OCI-LY1 (cell line): Measurements from ENCODE around the gene HYI.

Experiments used
- H2AFZ ChIP-seq: fragments of 200-600 bp; sonication (generic), shearing (Covaris generic); 2 replicates; pipeline ENCODE4 v1.6.0; 2014; ENCODE audit warnings: antibody characterized with exemption, mild to moderate bottlenecking, low read length
- H3F3A ChIP-seq: fragments of 200-600 bp; sonication (generic), shearing (Covaris generic); 2 replicates; pipeline ENCODE4 v1.6.0; 2014; ENCODE audit warnings: mild to moderate bottlenecking, antibody characterized with exemption, low read length, moderate library complexity; ENCODE audit not compliant: insufficient read depth
- H3K27ac ChIP-seq: fragments of 200-600 bp; sonication (generic); 2 replicates; pipeline ENCODE4 v1.5.1; 2014; ENCODE audit warnings: low read length, mixed run types, mild to moderate bottlenecking, low read depth; ENCODE audit not compliant: poor library complexity, severe bottlenecking
- H3K27me3 ChIP-seq: fragments of 200-600 bp; sonication (generic); 2 replicates; pipeline ENCODE4 v1.6.0; 2014; ENCODE audit warnings: antibody characterized with exemption, mild to moderate bottlenecking, low read length, moderate library complexity; ENCODE audit not compliant: insufficient read depth
- H3K36me3 ChIP-seq: fragments of 200-600 bp; sonication (generic); 2 replicates; pipeline ENCODE4 v1.6.1; 2014; ENCODE audit warnings: mild to moderate bottlenecking, antibody characterized with exemption, low read length, moderate library complexity, mixed read lengths; ENCODE audit not compliant: insufficient read depth
- H3K4me1 ChIP-seq: fragments of 200-600 bp; sonication (generic); 2 replicates; pipeline ENCODE4 v1.5.1; 2014; ENCODE audit warnings: mild to moderate bottlenecking, low read length, moderate library complexity; ENCODE audit not compliant: insufficient read depth, severe bottlenecking
- H3K4me2 ChIP-seq: fragments of 200-600 bp; sonication (generic), shearing (Covaris generic); 2 replicates; pipeline ENCODE4 v1.6.1; 2014; ENCODE audit warnings: low read length
- H3K4me3 ChIP-seq: fragments of 200-600 bp; sonication (generic); 2 replicates; pipeline ENCODE4 v1.5.1; 2014; ENCODE audit warnings: low read length, low read depth, mild to moderate bottlenecking, mixed read lengths; ENCODE audit not compliant: poor library complexity, severe bottlenecking
- H3K79me2 ChIP-seq: fragments of 200-600 bp; shearing (Covaris generic); 2 replicates; pipeline ENCODE4 v1.6.1; 2016; ENCODE audit warnings: mixed run types, low read length, mixed read lengths; ENCODE audit not compliant: insufficient read depth
- H3K9ac ChIP-seq: fragments of 200-600 bp; sonication (generic), shearing (Covaris generic); 2 replicates; pipeline ENCODE4 v1.6.1; 2014; ENCODE audit warnings: mild to moderate bottlenecking, low read length, mixed read lengths
- H3K9me2 ChIP-seq: fragments of 200-600 bp; sonication (generic), shearing (Covaris generic); 2 replicates; pipeline ENCODE4 v1.6.1; 2014; ENCODE audit warnings: low read depth, mild to moderate bottlenecking, low read length, mixed read lengths
- H3K9me3 ChIP-seq: fragments of 200-600 bp; shearing (Covaris generic); 2 replicates; pipeline ENCODE4 v1.6.1; 2014; ENCODE audit warnings: low read length, mixed read lengths
- H4K20me1 ChIP-seq: fragments of 200-600 bp; sonication (generic), shearing (Covaris generic); 2 replicates; pipeline ENCODE4 v1.6.0; 2016; ENCODE audit warnings: mild to moderate bottlenecking, low read length; ENCODE audit not compliant: insufficient read depth
- EZH2 ChIP-seq: fragments of 200-600 bp; sonication (generic), shearing (Covaris generic); IDR thresholded peaks from 2 replicates; pipeline ENCODE4 v1.8.0; 2017; ENCODE audit warnings: borderline replicate concordance, mixed run types, mild to moderate bottlenecking, antibody characterized with exemption, low read length, moderate library complexity, mixed read lengths
- TF ChIP-seq, protein P1 (sequence below): fragments of 200-600 bp; sonication (generic), shearing (Covaris generic); IDR thresholded peaks from 2 replicates; pipeline ENCODE4 v1.5.1; 2017; ENCODE audit warnings: mild to moderate bottlenecking, antibody characterized with exemption, low read length, moderate library complexity, mixed read lengths

HYI gene

DNA sequence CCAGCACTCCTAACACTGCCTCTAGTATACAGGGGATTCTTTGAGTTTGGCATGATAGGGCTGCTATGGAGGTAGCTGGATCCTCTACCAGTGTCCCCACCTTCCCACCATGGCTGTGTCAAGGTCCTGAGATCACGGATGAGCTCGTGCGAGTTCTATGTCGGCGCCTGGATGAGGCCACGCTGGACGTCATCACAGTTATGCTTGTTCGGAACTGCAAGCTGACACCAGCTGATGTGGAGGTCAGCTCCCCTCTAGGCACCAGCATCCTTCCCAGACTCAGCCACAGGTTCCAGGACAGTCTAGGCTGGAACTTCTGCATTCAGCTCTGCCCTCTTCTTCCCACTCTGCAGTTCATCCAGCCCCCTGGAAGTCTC, 15.2 kb downstream of the HYI start:
- H3K36me3 ChIP-seq = peaks cover 31% of the 10 kb centered on the region

DNA sequence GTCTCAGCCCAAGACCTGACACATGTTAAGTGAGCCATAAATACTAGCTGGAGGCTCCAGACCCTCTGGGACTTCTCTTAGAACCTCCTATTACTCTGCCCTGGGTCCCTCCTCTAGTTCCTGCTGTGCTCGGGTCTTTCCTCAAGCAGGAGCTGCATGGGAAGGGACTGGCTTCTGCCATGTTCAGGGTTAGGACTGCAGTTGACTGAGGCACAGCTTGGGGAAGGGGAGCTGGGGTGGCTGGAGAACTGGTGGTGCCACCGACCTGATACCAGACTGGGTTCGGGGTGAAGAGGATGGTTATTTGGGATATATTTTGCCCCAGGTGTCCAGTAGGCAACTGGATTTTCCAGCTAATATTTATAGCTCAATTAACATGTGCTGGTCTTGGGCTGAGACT, 15.7 kb downstream of the HYI start:
- Histone ChIP-seq H4K20me1 (no peaks in the 10 kb centered on the region), H3K9ac (no peak overlapping the region), H3K4me1 (no peaks in the 10 kb centered on the region), H3K9me3 (no peaks in the 10 kb centered on the region), H3K9me2 (no peaks in the 10 kb centered on the region), H3K79me2 (no peaks in the 10 kb centered on the region), H3K4me2 (no peak overlapping the region), H3K4me3 (no peak overlapping the region), H3K27ac (no peak overlapping the region), H3F3A (no peaks in the 10 kb centered on the region), H3K36me3 (peaks cover 35% of the 10 kb centered on the region), H2AFZ (no peak overlapping the region), H3K27me3 (no peaks in the 10 kb centered on the region)
- TF ChIP-seq, protein P1, sequence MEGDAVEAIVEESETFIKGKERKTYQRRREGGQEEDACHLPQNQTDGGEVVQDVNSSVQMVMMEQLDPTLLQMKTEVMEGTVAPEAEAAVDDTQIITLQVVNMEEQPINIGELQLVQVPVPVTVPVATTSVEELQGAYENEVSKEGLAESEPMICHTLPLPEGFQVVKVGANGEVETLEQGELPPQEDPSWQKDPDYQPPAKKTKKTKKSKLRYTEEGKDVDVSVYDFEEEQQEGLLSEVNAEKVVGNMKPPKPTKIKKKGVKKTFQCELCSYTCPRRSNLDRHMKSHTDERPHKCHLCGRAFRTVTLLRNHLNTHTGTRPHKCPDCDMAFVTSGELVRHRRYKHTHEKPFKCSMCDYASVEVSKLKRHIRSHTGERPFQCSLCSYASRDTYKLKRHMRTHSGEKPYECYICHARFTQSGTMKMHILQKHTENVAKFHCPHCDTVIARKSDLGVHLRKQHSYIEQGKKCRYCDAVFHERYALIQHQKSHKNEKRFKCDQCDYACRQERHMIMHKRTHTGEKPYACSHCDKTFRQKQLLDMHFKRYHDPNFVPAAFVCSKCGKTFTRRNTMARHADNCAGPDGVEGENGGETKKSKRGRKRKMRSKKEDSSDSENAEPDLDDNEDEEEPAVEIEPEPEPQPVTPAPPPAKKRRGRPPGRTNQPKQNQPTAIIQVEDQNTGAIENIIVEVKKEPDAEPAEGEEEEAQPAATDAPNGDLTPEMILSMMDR = no peak
- no peak for TF ChIP-seq EZH2

More for the DNA sequence above, 15.2 kb downstream of the HYI start:
- no peaks in the 10 kb centered on the region for H3K4me1 ChIP-seq
- H3K9ac ChIP-seq = no peak overlapping the region
- no peak overlapping the region for H3K4me3 ChIP-seq
- H3K27ac ChIP-seq = no peak overlapping the region
- H2AFZ ChIP-seq = no peak overlapping the region
- no peaks in the 10 kb centered on the region for H3F3A ChIP-seq
- TF ChIP-seq, protein P1 = no peak
- no peak for TF ChIP-seq EZH2
- no peaks in the 10 kb centered on the region for H3K27me3 ChIP-seq
- H3K4me2 ChIP-seq = no peak overlapping the region
- no peaks in the 10 kb centered on the region for H3K79me2 ChIP-seq
- no peaks in the 10 kb centered on the region for H3K9me2 ChIP-seq
- no peaks in the 10 kb centered on the region for H4K20me1 ChIP-seq
- H3K9me3 ChIP-seq = no peaks in the 10 kb centered on the region

DNA sequence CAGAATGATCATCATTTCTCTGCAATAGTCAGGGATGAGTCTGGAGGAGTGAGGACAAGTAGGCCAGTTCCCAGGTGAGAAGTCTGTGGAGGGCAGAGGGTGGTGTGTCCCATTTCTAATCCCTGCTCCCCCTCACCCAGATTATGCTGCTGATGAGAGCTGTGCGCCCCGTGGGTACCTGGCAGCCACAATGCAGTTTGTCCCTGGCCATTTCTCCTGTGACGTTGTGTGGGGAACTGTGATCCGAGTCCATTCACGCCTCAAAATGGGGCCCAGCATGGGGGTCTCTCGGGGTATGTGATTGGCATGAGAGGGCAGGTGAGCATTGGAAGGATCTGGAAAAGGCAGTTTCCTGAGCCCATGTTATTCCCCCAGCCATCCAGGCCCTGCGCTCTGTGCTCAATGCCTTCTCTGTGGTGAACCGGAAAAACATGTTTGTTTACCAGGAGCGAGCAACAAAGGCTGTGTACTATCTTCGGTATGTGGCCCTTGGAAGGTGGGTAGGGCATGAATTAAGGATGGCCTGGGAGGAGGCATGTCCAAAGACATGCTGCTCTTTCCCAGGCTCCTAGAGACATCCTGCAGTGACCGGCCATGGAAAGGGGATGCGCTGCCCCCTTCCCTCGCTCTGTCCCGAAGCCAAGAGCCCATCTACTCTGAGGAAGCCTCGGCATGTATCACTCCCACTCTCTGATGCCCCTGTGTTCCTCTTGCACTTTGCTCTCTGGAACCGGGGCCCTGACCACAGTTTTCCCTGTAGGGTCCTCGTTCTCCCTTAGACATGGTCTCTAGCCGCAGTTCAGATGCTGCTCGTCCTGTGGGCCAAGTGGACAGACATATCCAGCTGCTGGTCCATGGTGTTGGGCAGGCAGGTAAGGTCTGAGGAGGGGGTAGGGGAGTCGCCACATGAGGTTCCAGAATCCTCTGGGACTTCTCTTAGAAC, 16.4 kb downstream of the HYI start:
- Histone ChIP-seq H3K27me3 (no peaks in the 10 kb centered on the region), H4K20me1 (no peaks in the 10 kb centered on the region), H3F3A (no peaks in the 10 kb centered on the region), H3K9me2 (no peaks in the 10 kb centered on the region), H3K27ac (no peak overlapping the region), H3K9me3 (no peaks in the 10 kb centered on the region), H3K4me2 (no peak overlapping the region), H3K9ac (no peak overlapping the region), H2AFZ (no peak overlapping the region), H3K4me3 (no peak overlapping the region), H3K36me3 (peaks cover 38% of the 10 kb centered on the region), H3K79me2 (no peaks in the 10 kb centered on the region), H3K4me1 (no peaks in the 10 kb centered on the region)
- TF ChIP-seq EZH2 = no peak
- TF ChIP-seq, protein P1 = no peak
